Activated T-helper 2 cell treated with anti-CD3 and anti-CD28 coated beads, Interferon-gamma antibody, Interleukin-2, Interleukin-4, amounts not matched to agents 10 μg/mL and 5 μg/mL and 100 μg/mL, durations not matched to agents 14 hours and 24 hours and 36 hours (primary cell): ENCODE results near the gene DOCK3. TPM values are rescaled to one million over a fixed set of nuclear protein-coding genes. Genes with fewer than 3 reads are reported as not detected.
A peak's percentile ranks its signal among the peaks of the same experiment; 100 is the strongest.

ENCODE experiments used
- DNase-seq: peaks from one replicate; pipeline ENCODE4 v3.0.0; 2021; ENCODE audit warnings: low spot score
- H3K27ac Mint-ChIP-seq: one replicate; pipeline ENCODE4 v1.8.0; 2021; ENCODE audit warnings: mixed read lengths
- H3K27me3 Mint-ChIP-seq: one replicate; pipeline ENCODE4 v1.8.0; 2021; ENCODE audit warnings: low read depth, mixed read lengths
- H3K36me3 Mint-ChIP-seq: one replicate; pipeline ENCODE4 v1.8.0; 2021; ENCODE audit warnings: low read depth, mixed read lengths
- H3K4me1 Mint-ChIP-seq: one replicate; pipeline ENCODE4 v1.8.0; 2021; ENCODE audit warnings: low read depth, mixed read lengths
- H3K4me3 Mint-ChIP-seq: one replicate; pipeline ENCODE4 v1.8.0; 2021; ENCODE audit warnings: low read depth, mild to moderate bottlenecking, moderate library complexity, mixed read lengths
- H3K9me3 Mint-ChIP-seq: one replicate; pipeline ENCODE4 v1.8.0; 2021; ENCODE audit warnings: mixed read lengths
- intact Hi-C: fragments of 100-400 bp; cut with micrococcal nuclease; formaldehyde crosslinking; loops from one replicate; pipeline ENCODE4 v1.15.1; 2023
- total RNA-seq: library from RNA; stranded (reverse); gene quantifications from 2 replicates; pipeline ENCODE4 v1.2.3, GENCODE V29; 2022

Gene DOCK3
- total RNA-seq, 1 donor from 2014 or later: 1.4 TPM

GRCh38 chr3:51388286-51389029 is 713.7 kb downstream of the DOCK3 start:
- Mint-ChIP-seq H3K27ac (no peak overlapping the region), H3K36me3 (peaks cover 68% of the 10 kb centered on the region), H3K4me1 (peaks cover 51% of the 10 kb centered on the region), H3K9me3 (no peaks in the 10 kb centered on the region), H3K27me3 (no peaks in the 10 kb centered on the region), H3K4me3 (peak overlapping the region; percentile 30)
- intact Hi-C loops: loop anchor here (10.0 kb wide), 1 partner anchor 1034 kb away; the partner anchor contains the start of genes CYB561D2, NPRL2 and TMEM115
- DNase-seq: no peak

- no peaks in the 10 kb centered on the region for H3K27me3 Mint-ChIP-seq
- H3K4me3 Mint-ChIP-seq: peak overlapping the region; percentile 18
- intact Hi-C loops: loop anchor here (2.0 to 10.0 kb wide), 3 partner anchors 281 to 1035 kb away; partner anchors contain the start of genes CYB561D2, NPRL2, TEX264 and TMEM115
- H3K36me3 Mint-ChIP-seq: peaks cover 70% of the 10 kb centered on the region
- peaks cover 52% of the 10 kb centered on the region for H3K4me1 Mint-ChIP-seq
- DNase-seq: peak; percentile 43
- peak overlapping the region; percentile 38 for H3K27ac Mint-ChIP-seq
- no peaks in the 10 kb centered on the region for H3K9me3 Mint-ChIP-seq
Observed at GRCh38 chr3:51389423-51390183, 714.9 kb downstream of the DOCK3 start.

GRCh38 chr3:51390246-51391074 is 715.7 kb downstream of the DOCK3 start:
- H3K4me1 Mint-ChIP-seq: peaks cover 57% of the 10 kb centered on the region
- DNase-seq: no peak
- peaks cover 71% of the 10 kb centered on the region for H3K36me3 Mint-ChIP-seq
- no peaks in the 10 kb centered on the region for H3K9me3 Mint-ChIP-seq
- H3K27ac Mint-ChIP-seq: peak overlapping the region; percentile 46
- intact Hi-C loops: loop anchor here (1.0 to 2.0 kb wide), 3 partner anchors 109 to 818 kb away; partner anchors contain the start of gene TEX264
- H3K27me3 Mint-ChIP-seq: no peaks in the 10 kb centered on the region
- peak overlapping the region; percentile 52 for H3K4me3 Mint-ChIP-seq

- peaks cover 54% of the 10 kb centered on the region for H3K4me1 Mint-ChIP-seq
- peak within 1 kb of the TSS; percentile 83 for H3K27ac Mint-ChIP-seq
- intact Hi-C loops: loop anchor here (1.0 to 2.0 kb wide), 3 partner anchors 108 to 818 kb away; partner anchors contain the start of gene TEX264
- DNase-seq: peak; percentile 97
- no peaks in the 10 kb centered on the region for H3K9me3 Mint-ChIP-seq
- H3K36me3 Mint-ChIP-seq: peaks cover 67% of the 10 kb centered on the region
- peak within 1 kb of the TSS; percentile 82 for H3K4me3 Mint-ChIP-seq
- no peaks in the 10 kb centered on the region for H3K27me3 Mint-ChIP-seq
Observed at GRCh38 chr3:51391075-51391565, 716.4 kb downstream of the DOCK3 start, which contains the start of gene RBM15B. Gene RBM15B, plus strand, starts transcription at chr3:51391285. Its CDS starts 115 bp downstream, at chr3:51391400.

GRCh38 chr3:51391566-51392354 is 717.0 kb downstream of the DOCK3 start:
- intact Hi-C loops: loop anchor here (1.0 to 2.0 kb wide), 3 partner anchors 108 to 819 kb away; partner anchors contain the start of gene TEX264
- peak overlapping the region; percentile 82 for H3K4me3 Mint-ChIP-seq
- H3K4me1 Mint-ChIP-seq: peaks cover 54% of the 10 kb centered on the region
- H3K9me3 Mint-ChIP-seq: no peaks in the 10 kb centered on the region
- peaks cover 67% of the 10 kb centered on the region for H3K36me3 Mint-ChIP-seq
- peak overlapping the region; percentile 83 for H3K27ac Mint-ChIP-seq
- H3K27me3 Mint-ChIP-seq: no peaks in the 10 kb centered on the region
- DNase-seq: peak; percentile 50

- peak overlapping the region; percentile 82 for H3K4me3 Mint-ChIP-seq
- no peak for DNase-seq
- intact Hi-C loops: no loop called here
- H3K36me3 Mint-ChIP-seq: peaks cover 66% of the 10 kb centered on the region
- H3K27ac Mint-ChIP-seq: peak overlapping the region; percentile 83
- H3K27me3 Mint-ChIP-seq: no peaks in the 10 kb centered on the region
- H3K4me1 Mint-ChIP-seq: peaks cover 51% of the 10 kb centered on the region
- H3K9me3 Mint-ChIP-seq: no peaks in the 10 kb centered on the region
Observed at GRCh38 chr3:51392355-51393133, 717.8 kb downstream of the DOCK3 start.

GRCh38 chr3:51393134-51393495 is 718.4 kb downstream of the DOCK3 start:
- Mint-ChIP-seq H3K36me3 (peaks cover 65% of the 10 kb centered on the region), H3K4me1 (peaks cover 46% of the 10 kb centered on the region), H3K27me3 (no peaks in the 10 kb centered on the region), H3K27ac (peak overlapping the region; percentile 42), H3K4me3 (peak overlapping the region; percentile 82), H3K9me3 (no peaks in the 10 kb centered on the region)
- DNase-seq: no peak
- intact Hi-C loops: no loop called here

- H3K27ac Mint-ChIP-seq: no peak overlapping the region
- intact Hi-C loops: no loop called here
- peaks cover 46% of the 10 kb centered on the region for H3K4me1 Mint-ChIP-seq
- no peak overlapping the region for H3K4me3 Mint-ChIP-seq
- H3K27me3 Mint-ChIP-seq: no peaks in the 10 kb centered on the region
- H3K36me3 Mint-ChIP-seq: peaks cover 62% of the 10 kb centered on the region
- H3K9me3 Mint-ChIP-seq: no peaks in the 10 kb centered on the region
- no peak for DNase-seq
Observed at GRCh38 chr3:51393564-51393963, 718.8 kb downstream of the DOCK3 start.

GRCh38 chr3:51394541-51394940 is 719.8 kb downstream of the DOCK3 start:
- no peaks in the 10 kb centered on the region for H3K9me3 Mint-ChIP-seq
- H3K4me3 Mint-ChIP-seq: peak overlapping the region; percentile 69
- H3K27me3 Mint-ChIP-seq: no peaks in the 10 kb centered on the region
- intact Hi-C loops: no loop called here
- no peak for DNase-seq
- H3K4me1 Mint-ChIP-seq: peaks cover 38% of the 10 kb centered on the region
- peak overlapping the region; percentile 57 for H3K27ac Mint-ChIP-seq
- H3K36me3 Mint-ChIP-seq: peaks cover 58% of the 10 kb centered on the region

GRCh38 chr3:51395493-51396213 is 720.9 kb downstream of the DOCK3 start:
- Mint-ChIP-seq H3K4me3 (no peak overlapping the region), H3K4me1 (peaks cover 28% of the 10 kb centered on the region), H3K27me3 (no peaks in the 10 kb centered on the region), H3K9me3 (no peaks in the 10 kb centered on the region), H3K36me3 (peaks cover 58% of the 10 kb centered on the region), H3K27ac (no peak overlapping the region)
- intact Hi-C loops: no loop called here
- DNase-seq: no peak
